Fibroblast of lung (primary cell): ENCODE measurements around the gene SETDB1. TPM values are rescaled to one million over a fixed set of nuclear protein-coding genes. Genes with fewer than 3 reads are reported as not detected.
A peak's percentile ranks its signal among the peaks of the same experiment; 100 is the strongest.
"Not testable (repeated sequence)": the region's sequence is repeated elsewhere in the genome, so short reads cannot be mapped to it uniquely, and the experiment has no call there.

Source experiments
- DNase-seq, 2 donors: peaks; one replicate each; pipeline versions ENCODE4 v3.0.0 to v3.0.0-alpha.2; 2010; ENCODE audit warnings: low read depth in 2 of 2
- H2AFZ ChIP-seq: 2 replicates; pipeline ENCODE4 v1.5.1; 2012; ENCODE audit warnings: low read length, control low read depth, inconsistent platforms
- H3K27ac ChIP-seq: 2 replicates; pipeline ENCODE4 v1.5.1; 2011; ENCODE audit warnings: low read length, control low read depth; ENCODE audit not compliant: insufficient read depth
- H3K27me3 ChIP-seq: 2 replicates; pipeline ENCODE4 v1.5.1; 2011; ENCODE audit warnings: mild to moderate bottlenecking, low read length; ENCODE audit not compliant: control insufficient read depth, insufficient read depth
- H3K36me3 ChIP-seq: 2 replicates; pipeline ENCODE4 v1.5.1; 2011; ENCODE audit warnings: low read length; ENCODE audit not compliant: control insufficient read depth, insufficient read depth
- H3K4me1 ChIP-seq: 2 replicates; pipeline ENCODE4 v1.5.1; 2011; ENCODE audit warnings: low read length; ENCODE audit not compliant: control insufficient read depth, insufficient read depth; ENCODE audit errors: extremely low read depth
- H3K4me2 ChIP-seq: 2 replicates; pipeline ENCODE4 v1.5.1; 2011; ENCODE audit warnings: low read length, control low read depth; ENCODE audit not compliant: insufficient read depth; ENCODE audit errors: extremely low read depth
- H3K4me3 ChIP-seq, 4 experiments: fragments of 200-600 bp in 1 of 4; sonication (generic) in 1 of 4; replicated peaks in 1 of 4; 2 replicates each; pipeline ENCODE4 v1.5.1; 2011 to 2016; ENCODE audit warnings: low read length in 4 of 4, low read depth in 3 of 4, mild to moderate bottlenecking in 3 of 4, control low read depth in 2 of 4, inconsistent platforms in 1 of 4, mixed read lengths in 1 of 4; ENCODE audit not compliant: insufficient read depth in 1 of 4; ENCODE audit errors: control extremely low read depth in 1 of 4
- H3K79me2 ChIP-seq: 2 replicates; pipeline ENCODE4 v1.5.1; 2012; ENCODE audit warnings: mild to moderate bottlenecking, low read length, inconsistent platforms; ENCODE audit not compliant: control insufficient read depth, insufficient read depth
- H3K9ac ChIP-seq: 2 replicates; pipeline ENCODE4 v1.5.1; 2011; ENCODE audit warnings: mild to moderate bottlenecking, low read length, control low read depth; ENCODE audit not compliant: insufficient read depth
- H3K9me3 ChIP-seq: 2 replicates; pipeline ENCODE4 v1.5.1; 2012; ENCODE audit warnings: low read depth, low read length; ENCODE audit not compliant: control insufficient read depth, insufficient read depth
- H4K20me1 ChIP-seq: 2 replicates; pipeline ENCODE4 v1.5.1; 2011; ENCODE audit warnings: low read length; ENCODE audit not compliant: control insufficient read depth, insufficient read depth; ENCODE audit errors: extremely low read depth
- CTCF ChIP-seq, 2 donors: IDR thresholded peaks in 1 of 2; conservative IDR thresholded peaks in 1 of 2; 1 replicate in 1 of 2; 2 replicates in 1 of 2; pipeline ENCODE4 v1.5.1; 2011 to 2012; ENCODE audit warnings: low read length in 2 of 2, control low read depth in 1 of 2, inconsistent platforms in 1 of 2, low read depth in 1 of 2, mild to moderate bottlenecking in 1 of 2
- EZH2 ChIP-seq: IDR thresholded peaks from 2 replicates; pipeline ENCODE4 v1.5.1; 2012; ENCODE audit warnings: low read length, control low read depth, mild to moderate bottlenecking; ENCODE audit errors: missing control alignments
- polyA minus RNA-seq: library from RNA; depleted of rRNA, polyadenylated mRNA; stranded (reverse); fragments of >200 nt; gene quantifications from 2 replicates; pipeline ENCODE4 v1.2.3, GENCODE V29; 2011; ENCODE audit warnings: low replicate concordance
- polyA plus RNA-seq, 2 donors: library from polyadenylated mRNA; depleted of rRNA in 1 of 2; stranded (reverse) in 1 of 2; unstranded in 1 of 2; fragments of >200 nt; gene quantifications; 2 replicates each; pipeline ENCODE4 v1.2.1, GENCODE V29; 2011 to 2012; ENCODE audit warnings: missing spikeins in 1 of 2
- total RNA-seq: library from RNA; depleted of rRNA; stranded (reverse); fragments of >200 nt; gene quantifications from 2 replicates; pipeline ENCODE4 v1.2.1, GENCODE V29; 2014

Gene SETDB1
- total RNA-seq (26.7 and 30.7 TPM in 2 replicates), polyA plus RNA-seq (25.3 and 27.0 TPM in 2 replicates), polyA minus RNA-seq (23.7 and 26.6 TPM in 2 replicates)
- polyA plus RNA-seq (2012), result 17.4 and 20.4 TPM in 2 replicates

- H3K36me3 ChIP-seq, result peaks cover 2% of the 10 kb centered on the region
- H3K9ac ChIP-seq, result peak within 1 kb of the TSS; percentile 91
- peaks cover 12% of the 10 kb centered on the region for H3K79me2 ChIP-seq
- no peaks in the 10 kb centered on the region for H3K4me1 ChIP-seq
- TF ChIP-seq CTCF (conservative IDR thresholded peaks at IDR 0.05 in 1 of 2, IDR thresholded peaks at IDR 0.05 in 1 of 2; ENCODE audit: low read depth in 1 of 2, low read length in 2 of 2) (no peak), EZH2 (no peak)
- no peaks in the 10 kb centered on the region for H4K20me1 ChIP-seq
- H2AFZ ChIP-seq, result peak within 1 kb of the TSS; percentile 82
- DNase-seq, result peak; percentile 94 to 97
- H3K27ac ChIP-seq, result peak within 1 kb of the TSS; percentile 85
- H3K9me3 ChIP-seq, result no peaks in the 10 kb centered on the region
- H3K4me3 ChIP-seq, result peak within 1 kb of the TSS; percentile 78 to 97 (median 90)
- H3K4me2 ChIP-seq, result peak within 1 kb of the TSS; percentile 94
- H3K27me3 ChIP-seq, result no peaks in the 10 kb centered on the region
These were observed at the start of gene SETDB1 for GRCh38 chr1:150926097-150926741. Gene SETDB1, plus strand, starts transcription at chr1:150926363. Its CDS starts 1,352 bp downstream, at chr1:150927715.

GRCh38 chr1:150878931-150879330, 47.2 kb upstream of the SETDB1 start:
- peaks cover 14% of the 10 kb centered on the region for H3K4me1 ChIP-seq
- H3K79me2 ChIP-seq, result peaks cover 22% of the 10 kb centered on the region
- H3K27me3 ChIP-seq, H4K20me1 ChIP-seq, H3K4me2 ChIP-seq, H3K36me3 ChIP-seq, H3K27ac ChIP-seq, H2AFZ ChIP-seq, H3K9me3 ChIP-seq, H3K4me3 ChIP-seq, H3K9ac ChIP-seq: not testable (repeated sequence)
- DNase-seq, result peak in 1 of 2 donors; percentile 71

- peak overlapping the region; percentile 26 for H3K4me2 ChIP-seq
- peak; percentile 90 to 99 for DNase-seq
- no peak overlapping the region for H3K9ac ChIP-seq
These were observed 44.7 kb upstream of the SETDB1 start for GRCh38 chr1:150881331-150882070.

GRCh38 chr1:150883121-150883520, 43.0 kb upstream of the SETDB1 start:
- not testable (repeated sequence) for H3K9ac ChIP-seq, H2AFZ ChIP-seq, H3K27ac ChIP-seq, H3K4me3 ChIP-seq, H3K36me3 ChIP-seq, H3K9me3 ChIP-seq, H4K20me1 ChIP-seq, DNase-seq, H3K79me2 ChIP-seq, H3K27me3 ChIP-seq, H3K4me2 ChIP-seq
- H3K4me1 ChIP-seq, result peaks cover 14% of the 10 kb centered on the region

More at GRCh38 chr1:150881331-150882070, 44.7 kb upstream of the SETDB1 start:
- Histone ChIP-seq H3K4me1 (peaks cover 14% of the 10 kb centered on the region), H2AFZ (no peak overlapping the region), H3K9me3 (no peaks in the 10 kb centered on the region), H3K36me3 (no peaks in the 10 kb centered on the region), H3K4me3 (peak overlapping the region in 2 of 4 experiments; percentile 14 to 24), H4K20me1 (no peaks in the 10 kb centered on the region), H3K79me2 (no peaks in the 10 kb centered on the region), H3K27me3 (no peaks in the 10 kb centered on the region), H3K27ac (peak overlapping the region; percentile 84)
- no peak for TF ChIP-seq EZH2
- TF ChIP-seq CTCF (conservative IDR thresholded peaks at IDR 0.05 in 1 of 2, IDR thresholded peaks at IDR 0.05 in 1 of 2; ENCODE audit: low read depth in 1 of 2, low read length in 2 of 2), result no peak
